ENCODE results near the gene KIF22. TPM values are rescaled to one million over a fixed set of nuclear protein-coding genes. Genes with fewer than 3 reads are reported as not detected.
"Not testable (repeated sequence)": the region's sequence is repeated elsewhere in the genome, so short reads cannot be mapped to it uniquely, and the experiment has no call there.

Gene KIF22
- polyA plus RNA-seq, 3 donors, result 67.5 to 70.9 (median 68.8) TPM

DNA sequence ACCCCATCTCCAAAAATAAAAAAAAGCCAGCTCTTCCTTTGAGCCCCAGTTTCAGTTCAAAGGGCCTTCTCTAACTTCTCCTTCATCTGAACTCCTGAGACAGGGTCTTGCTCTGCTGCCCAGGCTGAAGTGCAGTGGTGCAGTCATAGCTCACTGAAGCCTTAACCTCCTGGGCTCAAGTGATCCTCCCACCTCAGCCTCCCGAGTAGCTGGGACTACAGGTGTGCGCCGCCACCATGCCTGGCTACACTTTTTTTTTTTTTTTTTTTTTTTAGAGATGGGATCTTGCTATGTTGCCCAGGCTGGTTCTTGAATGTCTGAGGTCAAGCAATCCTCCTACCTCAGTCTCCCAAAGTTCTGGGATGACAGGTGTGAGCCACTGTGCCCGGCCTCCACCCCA, 42.7 kb downstream of the KIF22 start:
- DNase-seq (ENCODE audit: low read depth in 3 of 3, low spot score in 2 of 3), result not testable (repeated sequence)

GRCh38 chr16:29834079-29834478, 43.5 kb downstream of the KIF22 start:
- DNase-seq (ENCODE audit: low read depth in 3 of 3, low spot score in 2 of 3), result no peak

DNA sequence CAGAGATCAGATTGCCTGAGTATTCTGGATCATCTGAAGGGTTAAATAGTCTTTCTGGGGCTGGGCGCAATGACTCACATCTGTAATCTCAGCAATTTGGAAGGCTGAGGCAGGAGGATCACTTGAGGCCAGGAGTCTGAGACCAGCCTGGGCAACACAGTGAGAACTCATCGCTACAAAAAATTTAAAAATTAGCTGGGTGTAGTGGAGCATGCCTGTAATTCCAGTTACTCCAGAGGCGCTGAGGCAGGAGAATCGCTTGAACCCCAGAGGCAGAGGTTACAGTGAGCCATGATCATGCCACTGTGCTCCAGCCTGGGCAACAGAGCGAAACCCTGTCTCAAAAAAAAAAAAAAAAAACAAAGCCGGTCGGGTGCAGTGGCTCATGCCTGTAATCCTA, 45.4 kb downstream of the KIF22 start:
- no peak for DNase-seq (ENCODE audit: low read depth in 3 of 3, low spot score in 2 of 3)

- no peak for DNase-seq (ENCODE audit: low read depth in 3 of 3, low spot score in 2 of 3)
These were observed 46.1 kb downstream of the KIF22 start for GRCh38 chr16:29836623-29837022.

DNA sequence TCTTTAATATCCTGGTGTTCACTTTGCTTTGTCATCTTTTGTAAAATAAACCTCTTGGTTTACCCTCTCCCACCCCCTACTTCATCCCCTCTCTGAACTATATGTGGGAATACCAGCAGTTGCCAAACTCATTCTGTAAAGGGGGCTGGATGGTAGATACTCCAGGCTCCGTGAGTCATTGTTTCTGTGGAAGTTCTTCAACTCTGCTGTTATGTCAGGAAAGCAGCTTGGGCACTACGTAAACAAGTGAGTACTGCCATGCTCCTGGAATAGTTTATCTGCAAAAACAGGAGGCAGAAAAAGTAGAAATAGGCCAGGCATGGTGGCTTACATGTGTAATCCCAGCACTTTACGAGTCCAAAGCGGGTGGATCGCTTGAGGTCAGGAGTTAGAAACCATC, 47.3 kb downstream of the KIF22 start:
- DNase-seq (ENCODE audit: low read depth in 3 of 3, low spot score in 2 of 3), result no peak

DNA sequence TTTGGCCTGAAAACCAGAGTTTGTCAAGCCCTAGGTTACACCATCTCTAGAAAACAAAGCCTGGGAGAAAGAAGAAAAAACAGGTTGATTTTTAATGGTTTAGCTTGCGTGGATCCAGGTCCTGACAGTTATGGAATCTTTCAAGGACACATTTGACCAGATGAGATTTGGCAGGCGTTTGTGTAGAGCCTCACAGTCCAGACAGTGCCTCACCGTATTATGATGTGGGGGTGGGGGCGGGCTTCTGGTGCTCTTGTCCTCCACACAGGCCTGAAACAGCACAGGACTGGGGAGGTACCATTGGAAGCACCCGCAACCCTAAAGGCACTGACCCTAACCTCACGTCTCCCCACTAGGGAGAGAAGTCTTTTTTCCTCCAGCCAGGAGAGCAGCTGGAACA, 49.3 kb downstream of the KIF22 start:
- DNase-seq (ENCODE audit: low read depth in 3 of 3, low spot score in 2 of 3), result no peak

DNA sequence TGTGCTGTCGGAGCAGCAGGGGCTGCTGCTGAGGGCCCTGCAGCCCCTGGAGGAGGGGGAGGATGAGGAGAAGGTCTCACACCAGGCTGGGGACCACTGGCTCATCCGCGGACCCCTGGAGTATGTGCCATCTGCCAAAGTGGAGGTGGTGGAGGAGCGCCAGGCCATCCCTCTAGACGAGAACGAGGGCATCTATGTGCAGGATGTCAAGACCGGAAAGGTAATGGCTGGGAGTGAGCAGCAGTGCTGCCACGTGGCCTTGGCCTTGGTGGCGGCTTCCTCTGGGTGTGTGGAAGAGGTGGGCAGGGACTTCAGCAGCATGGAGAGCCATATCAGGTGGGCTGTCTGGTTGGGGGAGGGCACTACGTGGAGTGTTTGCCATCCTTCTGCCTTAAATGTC, 49.7 kb downstream of the KIF22 start:
- no peak for DNase-seq (ENCODE audit: low read depth in 3 of 3, low spot score in 2 of 3)

DNA sequence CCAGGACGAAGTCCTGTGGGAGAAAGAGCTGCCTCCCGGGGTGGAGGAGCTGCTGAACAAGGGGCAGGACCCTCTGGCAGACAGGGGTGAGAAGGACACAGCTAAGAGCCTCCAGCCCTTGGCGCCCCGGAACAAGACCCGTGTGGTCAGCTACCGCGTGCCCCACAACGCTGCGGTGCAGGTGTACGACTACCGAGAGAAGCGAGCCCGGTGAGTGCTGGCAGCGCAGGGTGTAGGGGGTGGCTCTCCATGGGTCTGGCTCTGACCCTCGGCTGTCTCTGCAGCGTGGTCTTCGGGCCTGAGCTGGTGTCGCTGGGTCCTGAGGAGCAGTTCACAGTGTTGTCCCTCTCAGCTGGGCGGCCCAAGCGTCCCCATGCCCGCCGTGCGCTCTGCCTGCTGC, 51.1 kb downstream of the KIF22 start:
- DNase-seq (ENCODE audit: low read depth in 3 of 3, low spot score in 2 of 3), result no peak

DNA sequence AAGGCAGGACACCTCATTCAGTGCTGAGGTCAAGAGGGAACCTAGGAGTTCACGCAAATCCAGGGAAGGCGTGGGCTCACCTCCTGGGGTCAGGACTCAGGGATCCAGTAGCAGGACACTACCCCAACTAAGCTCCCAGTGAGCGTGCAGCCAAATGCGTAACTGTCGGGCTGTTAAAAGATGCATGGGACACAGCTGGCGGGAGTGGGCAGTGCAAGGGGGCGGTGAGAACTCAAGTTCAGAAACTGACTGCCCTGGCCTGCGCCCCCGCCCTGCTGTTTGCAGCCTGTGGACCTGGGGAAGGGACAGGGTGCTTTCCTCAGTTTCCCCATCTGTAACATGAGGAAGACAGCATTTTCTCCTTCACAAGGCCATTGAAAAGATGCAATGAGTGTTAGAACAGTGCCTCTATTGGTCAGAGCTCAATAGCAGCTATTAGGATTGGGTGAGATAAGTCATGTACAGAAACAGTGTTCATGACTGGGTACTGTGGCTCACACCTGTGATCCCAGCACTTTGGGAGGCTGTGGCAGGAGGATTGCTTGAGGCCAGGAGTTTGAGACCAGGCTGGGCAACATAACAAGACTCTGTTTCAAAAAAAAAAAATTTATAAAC, 52.3 kb downstream of the KIF22 start:
- no peak for DNase-seq (ENCODE audit: low read depth in 3 of 3, low spot score in 2 of 3)

DNA sequence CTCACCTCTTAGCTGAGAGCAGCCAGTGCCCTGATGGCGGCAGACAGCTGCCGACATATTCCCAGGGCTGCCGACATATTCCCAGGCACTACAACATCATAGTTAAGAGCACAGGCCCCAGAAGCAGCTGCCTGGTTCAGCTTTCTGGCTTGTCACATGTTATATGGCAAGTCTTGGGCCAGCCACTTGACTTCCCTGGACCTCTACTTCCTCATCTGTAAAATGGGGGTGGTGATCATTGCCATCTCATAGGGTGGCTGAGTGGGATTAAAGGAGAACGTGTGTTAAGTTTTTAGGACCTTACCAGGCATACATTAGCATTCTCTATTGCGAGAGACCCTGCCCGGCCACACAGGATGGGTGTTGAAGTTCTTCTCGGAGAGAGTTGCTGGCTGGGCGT, 53.4 kb downstream of the KIF22 start:
- no peak for DNase-seq (ENCODE audit: low read depth in 3 of 3, low spot score in 2 of 3)

DNA sequence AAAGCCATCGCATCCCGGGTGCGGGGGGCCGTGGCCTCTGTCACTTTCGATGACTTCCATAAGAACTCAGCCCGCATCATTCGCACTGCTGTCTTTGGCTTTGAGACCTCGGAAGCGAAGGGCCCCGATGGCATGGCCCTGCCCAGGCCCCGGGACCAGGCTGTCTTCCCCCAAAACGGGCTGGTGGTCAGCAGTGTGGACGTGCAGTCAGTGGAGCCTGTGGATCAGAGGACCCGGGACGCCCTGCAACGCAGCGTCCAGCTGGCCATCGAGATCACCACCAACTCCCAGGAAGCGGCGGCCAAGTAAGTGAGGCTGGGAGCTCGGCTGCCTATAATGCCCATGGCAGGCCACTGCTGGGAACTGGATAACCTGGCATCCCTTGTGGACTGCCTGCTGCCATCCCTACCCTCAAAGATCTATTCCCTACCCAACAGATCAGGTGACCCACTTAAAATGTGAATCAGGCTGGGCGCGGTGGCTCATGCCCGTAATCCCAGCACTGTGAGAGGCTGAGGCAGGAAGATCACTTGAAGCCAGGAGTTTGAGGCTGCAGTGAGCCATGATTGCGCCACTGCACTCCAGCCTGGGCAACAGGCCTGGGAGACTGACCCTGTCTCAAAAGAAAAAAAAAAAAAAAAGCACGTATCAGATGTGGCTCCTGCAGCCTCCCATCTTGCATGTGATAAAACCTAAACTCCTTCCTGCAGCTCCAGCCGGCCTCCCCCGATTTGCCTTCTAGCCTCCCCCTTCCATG, 54.2 kb downstream of the KIF22 start:
- no peak for DNase-seq (ENCODE audit: low read depth in 3 of 3, low spot score in 2 of 3)

DNA sequence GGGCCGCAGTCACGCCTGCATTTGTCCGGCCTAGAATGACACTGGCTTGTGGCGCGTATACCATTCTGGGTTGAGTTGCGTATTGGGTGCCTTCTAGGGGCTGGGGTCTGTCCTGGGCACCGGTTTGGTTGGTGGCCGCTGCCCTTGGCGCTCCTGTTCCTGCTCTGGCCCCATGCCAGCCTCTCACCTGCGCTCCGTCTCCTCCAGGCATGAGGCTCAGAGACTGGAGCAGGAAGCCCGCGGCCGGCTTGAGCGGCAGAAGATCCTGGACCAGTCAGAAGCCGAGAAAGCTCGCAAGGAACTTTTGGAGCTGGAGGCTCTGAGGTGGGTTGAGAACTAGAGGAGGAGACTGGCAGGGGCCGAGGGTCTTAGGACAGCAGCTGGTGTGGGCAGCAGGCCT, 55.1 kb downstream of the KIF22 start:
- DNase-seq (ENCODE audit: low read depth in 3 of 3, low spot score in 2 of 3), result no peak

DNA sequence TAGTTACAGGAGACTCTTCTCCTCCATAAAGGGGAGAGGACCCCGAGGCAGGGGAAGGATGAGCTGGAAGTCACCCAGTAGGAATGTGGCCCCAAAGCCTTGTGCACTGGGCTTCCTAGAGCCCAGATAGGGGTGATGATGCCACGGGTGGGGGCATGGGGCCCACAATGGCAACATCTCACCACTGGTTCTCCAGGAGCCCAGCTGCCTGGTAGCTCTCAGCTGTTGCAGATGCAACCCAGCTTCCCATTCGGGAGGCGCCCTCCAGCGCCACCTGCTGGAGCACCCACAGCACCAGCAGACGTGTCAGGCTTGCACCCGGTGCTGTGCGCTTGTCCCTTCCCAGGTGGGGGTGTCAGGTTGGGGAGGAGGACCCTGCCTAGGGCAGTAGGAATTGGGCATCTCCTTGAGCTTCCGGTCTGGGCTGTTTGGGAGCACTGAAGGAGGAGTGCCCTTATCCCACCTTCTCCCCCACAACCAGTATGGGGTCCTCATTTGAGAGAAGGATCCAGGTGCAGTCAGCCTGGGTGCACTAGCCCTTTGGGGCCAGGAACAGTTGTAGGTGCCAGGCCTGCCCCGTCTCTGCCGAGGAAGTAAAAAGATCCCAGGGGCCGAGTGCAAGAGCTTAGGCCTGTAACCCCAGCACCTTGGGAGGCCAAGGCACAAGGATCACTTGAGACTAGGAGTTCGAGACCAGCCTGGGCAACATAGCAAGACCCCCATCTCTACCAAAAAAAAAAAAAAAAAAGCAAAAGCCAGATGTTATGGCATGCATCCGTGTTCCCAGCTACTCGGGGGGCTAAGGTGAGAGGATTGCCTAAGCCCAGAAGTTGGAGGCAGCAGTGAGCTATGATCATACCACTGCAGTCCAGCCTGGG, 58.1 kb downstream of the KIF22 start:
- DNase-seq (ENCODE audit: low read depth in 3 of 3, low spot score in 2 of 3), result no peak

DNA sequence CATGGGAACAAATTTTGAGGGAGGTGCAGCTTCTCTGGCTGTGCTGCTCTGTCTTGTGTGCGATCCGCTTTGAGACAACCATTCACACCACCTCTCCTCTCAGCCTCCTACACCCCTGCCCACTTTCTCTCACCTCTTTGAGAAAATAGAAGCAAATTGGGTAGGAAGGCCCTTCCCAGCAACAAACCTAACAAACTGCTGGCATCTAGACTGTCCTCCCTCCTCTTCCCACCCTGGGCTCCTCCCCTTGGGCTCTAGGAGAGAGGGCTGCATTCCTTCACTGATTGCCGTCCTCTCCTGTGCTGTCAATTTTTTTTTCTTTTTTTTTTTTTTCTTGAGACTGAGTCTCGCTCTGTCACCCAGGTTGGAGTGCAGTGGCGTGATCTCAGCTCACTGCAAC, 59.0 kb downstream of the KIF22 start:
- DNase-seq (ENCODE audit: low read depth in 3 of 3, low spot score in 2 of 3), result no peak

GRCh38 chr16:29850998-29851397, 60.4 kb downstream of the KIF22 start:
- no peak for DNase-seq (ENCODE audit: low read depth in 3 of 3, low spot score in 2 of 3)

GRCh38 chr16:29852654-29853053, 62.1 kb downstream of the KIF22 start:
- no peak for DNase-seq (ENCODE audit: low read depth in 3 of 3, low spot score in 2 of 3)

DNA sequence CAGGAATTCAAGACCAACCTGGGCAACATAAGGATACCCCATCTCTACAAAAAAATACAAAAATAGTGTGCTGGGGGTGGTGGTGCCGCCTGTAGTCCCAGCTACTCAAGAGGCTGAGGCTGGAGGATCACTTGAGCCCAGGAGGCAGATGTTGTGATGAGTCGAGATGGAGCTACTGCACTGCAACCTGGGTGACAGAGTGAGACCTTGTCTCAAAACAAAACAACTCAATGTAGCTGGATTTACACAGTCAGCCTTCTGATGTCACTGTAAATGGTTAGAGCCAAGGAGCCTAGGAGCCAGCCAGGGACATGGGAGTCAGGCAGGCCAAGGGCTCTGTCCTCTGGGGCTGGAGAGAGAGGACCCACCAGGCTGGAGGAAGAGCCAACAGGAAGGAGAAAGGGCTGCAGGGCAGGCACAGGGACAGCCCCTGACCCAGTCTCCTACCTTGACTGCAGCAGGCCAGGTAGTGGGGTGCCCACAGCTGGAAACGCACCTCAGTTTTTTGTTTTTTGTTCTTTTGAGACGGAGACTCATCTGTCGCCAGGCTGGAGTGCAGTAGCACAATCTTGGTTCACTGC, 64.1 kb downstream of the KIF22 start:
- no peak for DNase-seq (ENCODE audit: low read depth in 3 of 3, low spot score in 2 of 3)
